Measurements from ENCODE around the gene CMTM5.

The CMTM5 gene

DNA sequence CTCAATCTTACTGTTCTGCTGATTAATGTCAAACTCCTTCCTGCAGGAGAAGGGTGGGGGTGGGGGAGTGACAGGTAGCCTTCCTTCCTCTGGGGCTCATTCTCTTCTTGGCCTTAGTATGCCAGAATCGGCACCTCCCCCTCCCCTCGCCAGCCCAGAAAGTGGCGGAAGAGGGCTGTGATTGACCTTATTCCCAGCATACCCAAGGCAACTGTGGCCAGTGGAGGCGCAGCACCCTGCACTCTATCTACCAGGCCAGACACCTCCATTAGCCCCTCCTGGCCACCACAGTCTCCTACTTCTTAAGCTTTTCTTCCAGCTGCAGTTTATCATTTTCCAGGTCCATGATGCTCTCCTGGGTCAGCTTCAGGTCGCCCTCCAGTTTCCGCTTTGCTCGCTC lies 15.8 kb downstream of the CMTM5 start:
- TF ChIP-seq, protein P1, sequence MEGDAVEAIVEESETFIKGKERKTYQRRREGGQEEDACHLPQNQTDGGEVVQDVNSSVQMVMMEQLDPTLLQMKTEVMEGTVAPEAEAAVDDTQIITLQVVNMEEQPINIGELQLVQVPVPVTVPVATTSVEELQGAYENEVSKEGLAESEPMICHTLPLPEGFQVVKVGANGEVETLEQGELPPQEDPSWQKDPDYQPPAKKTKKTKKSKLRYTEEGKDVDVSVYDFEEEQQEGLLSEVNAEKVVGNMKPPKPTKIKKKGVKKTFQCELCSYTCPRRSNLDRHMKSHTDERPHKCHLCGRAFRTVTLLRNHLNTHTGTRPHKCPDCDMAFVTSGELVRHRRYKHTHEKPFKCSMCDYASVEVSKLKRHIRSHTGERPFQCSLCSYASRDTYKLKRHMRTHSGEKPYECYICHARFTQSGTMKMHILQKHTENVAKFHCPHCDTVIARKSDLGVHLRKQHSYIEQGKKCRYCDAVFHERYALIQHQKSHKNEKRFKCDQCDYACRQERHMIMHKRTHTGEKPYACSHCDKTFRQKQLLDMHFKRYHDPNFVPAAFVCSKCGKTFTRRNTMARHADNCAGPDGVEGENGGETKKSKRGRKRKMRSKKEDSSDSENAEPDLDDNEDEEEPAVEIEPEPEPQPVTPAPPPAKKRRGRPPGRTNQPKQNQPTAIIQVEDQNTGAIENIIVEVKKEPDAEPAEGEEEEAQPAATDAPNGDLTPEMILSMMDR (IDR thresholded peaks at IDR 0.05), result no peak
- Histone ChIP-seq H3K27ac (no peak overlapping the region), H3K36me3 (no peaks in the 10 kb centered on the region), H3K27me3 (peaks cover 11% of the 10 kb centered on the region), H3K4me3 (ENCODE audit: low read depth in 1 of 2, low read length in 1 of 2) (no peak overlapping the region), H3K4me1 (ENCODE audit: control insufficient read depth in 1 of 2, insufficient read depth in 1 of 2, low read depth in 1 of 2, low read length in 1 of 2) (no peaks in the 10 kb centered on the region), H3K9me3 (no peaks in the 10 kb centered on the region)

DNA sequence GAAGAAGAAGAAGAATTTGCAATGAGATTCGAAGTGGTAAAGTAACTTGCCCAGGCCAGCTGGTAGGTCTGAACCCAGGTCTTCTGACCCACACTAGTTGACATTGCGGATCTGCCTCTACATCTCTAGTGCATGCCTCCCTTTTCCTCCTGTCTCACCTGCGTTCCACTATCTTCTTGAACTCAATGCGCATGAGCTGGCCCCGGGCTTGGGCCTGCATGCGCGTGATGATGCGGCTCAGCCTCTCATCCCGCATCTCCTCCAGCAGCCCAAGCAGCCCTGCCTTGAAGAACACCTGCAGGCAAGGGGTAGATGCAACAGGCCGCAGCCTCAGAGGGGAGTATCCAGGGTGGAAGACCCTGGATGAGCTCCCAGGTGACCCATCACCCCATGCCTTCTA lies 19.3 kb downstream of the CMTM5 start:
- H3K27me3 ChIP-seq, result peaks cover 8% of the 10 kb centered on the region
- no peaks in the 10 kb centered on the region for H3K9me3 ChIP-seq
- no peaks in the 10 kb centered on the region for H3K36me3 ChIP-seq
- H3K4me3 ChIP-seq (ENCODE audit: low read depth in 1 of 2, low read length in 1 of 2), result no peak overlapping the region
- no peaks in the 10 kb centered on the region for H3K4me1 ChIP-seq (ENCODE audit: control insufficient read depth in 1 of 2, insufficient read depth in 1 of 2, low read depth in 1 of 2, low read length in 1 of 2)
- TF ChIP-seq, protein P1 (IDR thresholded peaks at IDR 0.05), result no peak
- H3K27ac ChIP-seq, result no peak overlapping the region

DNA sequence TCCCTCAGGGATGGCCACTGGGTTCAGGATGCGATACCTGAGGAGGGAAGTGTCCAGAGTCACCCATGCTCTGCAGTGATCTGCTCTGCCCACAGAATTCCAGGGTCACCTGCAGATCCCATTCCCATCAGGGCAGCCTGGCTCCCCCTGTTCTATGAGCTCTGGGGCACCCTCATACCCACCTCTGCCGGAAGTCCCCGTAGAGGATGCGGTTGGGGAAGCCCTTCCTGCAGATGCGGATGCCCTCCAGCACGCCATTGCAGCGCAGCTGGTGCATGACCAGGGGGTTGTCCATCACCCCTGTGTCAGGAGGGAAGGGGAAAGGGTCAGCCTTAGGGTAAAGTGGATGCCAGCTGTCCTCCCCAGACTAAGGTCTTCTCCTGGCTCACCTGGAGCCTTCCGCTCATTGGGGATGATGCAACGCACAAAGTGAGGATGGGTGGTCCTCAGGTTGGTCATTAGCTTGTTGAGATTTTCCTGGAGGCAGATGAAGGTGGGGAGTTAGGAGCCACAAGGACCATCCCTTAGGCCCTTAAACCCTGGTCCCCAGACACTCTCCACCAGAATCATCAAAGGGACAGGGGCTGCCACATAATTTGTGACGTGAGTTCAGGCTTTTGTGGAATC lies 20.0 kb downstream of the CMTM5 start:
- TF ChIP-seq, protein P1 (IDR thresholded peaks at IDR 0.05), result no peak
- no peaks in the 10 kb centered on the region for H3K4me1 ChIP-seq (ENCODE audit: control insufficient read depth in 1 of 2, insufficient read depth in 1 of 2, low read depth in 1 of 2, low read length in 1 of 2)
- H3K9me3 ChIP-seq, result no peaks in the 10 kb centered on the region
- no peak overlapping the region for H3K27ac ChIP-seq
- H3K27me3 ChIP-seq, result peaks cover 8% of the 10 kb centered on the region
- H3K36me3 ChIP-seq, result no peaks in the 10 kb centered on the region
- H3K4me3 ChIP-seq (ENCODE audit: low read depth in 1 of 2, low read length in 1 of 2), result no peak overlapping the region

DNA sequence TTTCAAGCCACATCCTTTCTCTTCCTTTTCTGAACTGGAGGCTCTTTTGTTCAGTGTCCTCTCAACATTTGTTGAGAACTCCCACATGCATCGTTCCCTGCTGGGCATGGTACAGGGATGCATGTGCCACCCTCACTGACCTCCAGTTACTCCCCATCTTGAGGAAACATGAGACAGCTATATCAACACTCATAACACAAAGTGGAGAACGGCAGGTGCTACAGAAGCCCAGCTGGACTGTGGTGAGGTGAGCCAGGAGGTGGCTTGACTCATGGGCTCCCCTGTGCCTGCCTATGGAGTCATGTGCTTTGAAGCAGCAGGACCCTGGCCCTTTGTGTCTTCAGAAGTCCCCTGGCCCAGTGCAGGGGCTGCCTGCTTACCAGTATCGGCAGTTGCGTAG lies 21.5 kb downstream of the CMTM5 start:
- Histone ChIP-seq H3K4me1 (ENCODE audit: control insufficient read depth in 1 of 2, insufficient read depth in 1 of 2, low read depth in 1 of 2, low read length in 1 of 2) (no peaks in the 10 kb centered on the region), H3K27me3 (peaks cover 2% of the 10 kb centered on the region), H3K27ac (no peak overlapping the region), H3K4me3 (ENCODE audit: low read depth in 1 of 2, low read length in 1 of 2) (no peak overlapping the region), H3K36me3 (no peaks in the 10 kb centered on the region), H3K9me3 (no peaks in the 10 kb centered on the region)
- TF ChIP-seq, protein P1 (IDR thresholded peaks at IDR 0.05), result no peak

DNA sequence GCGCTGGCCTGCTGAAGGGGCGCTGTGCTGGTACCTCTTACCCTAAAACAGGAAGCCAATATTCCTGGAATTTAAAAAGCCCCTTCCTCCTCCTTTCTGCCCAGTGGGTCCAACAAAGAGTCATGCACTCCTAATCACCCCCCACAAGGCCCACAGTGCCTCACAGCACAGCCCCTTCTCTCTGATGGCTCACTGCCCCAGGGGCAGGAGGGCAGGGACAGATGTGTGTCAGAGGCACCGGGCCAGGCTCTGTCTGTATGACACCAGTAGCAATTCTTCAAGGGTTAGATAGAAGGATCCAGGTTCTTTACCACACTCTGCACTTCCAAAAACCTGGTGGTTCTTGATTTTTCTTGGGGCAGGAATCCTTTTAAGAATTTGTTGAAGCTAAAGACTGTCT lies 22.3 kb downstream of the CMTM5 start:
- H3K36me3 ChIP-seq, result no peaks in the 10 kb centered on the region
- H3K4me1 ChIP-seq (ENCODE audit: control insufficient read depth in 1 of 2, insufficient read depth in 1 of 2, low read depth in 1 of 2, low read length in 1 of 2), result no peaks in the 10 kb centered on the region
- H3K4me3 ChIP-seq (ENCODE audit: low read depth in 1 of 2, low read length in 1 of 2), result no peak overlapping the region
- TF ChIP-seq, protein P1 (IDR thresholded peaks at IDR 0.05), result no peak
- no peaks in the 10 kb centered on the region for H3K27me3 ChIP-seq
- H3K9me3 ChIP-seq, result no peaks in the 10 kb centered on the region
- H3K27ac ChIP-seq, result no peak overlapping the region
